K562 (cell line): Measurements from ENCODE around the gene RAD1. TPM values are rescaled to one million over a fixed set of nuclear protein-coding genes. Genes with fewer than 3 reads are reported as not detected.

Source experiments
- ADNP ChIP-seq: fragments of 200-800 bp; sonication (Bioruptor generic); IDR thresholded peaks from 2 replicates; pipeline ENCODE4 v1.6.1; 2016; ENCODE audit warnings: missing genetic modification characterization, missing compliant biosample characterization
- ARHGAP35 ChIP-seq: fragments of 450-650 bp; IDR thresholded peaks from 2 replicates; pipeline ENCODE4 v1.6.1; 2018; ENCODE audit not compliant: partially characterized antibody
- CREB1 ChIP-seq, 2 experiments: sonication (generic) in 1 of 2; formaldehyde crosslinking in 1 of 2; IDR thresholded peaks; 2 replicates each; pipeline versions ENCODE4 v1.6.1 to v1.8.0; 2012 to 2022; ENCODE audit warnings: inconsistent platforms in 1 of 2, mild to moderate bottlenecking in 1 of 2, missing genetic modification reagents in 1 of 2, moderate library complexity in 1 of 2
- ETV6 ChIP-seq, 3 experiments: fragments of 150-350 bp in 1 of 3; sonication (generic) in 1 of 3; formaldehyde crosslinking in 1 of 3; IDR thresholded peaks; 2 replicates each; pipeline versions ENCODE4 v1.6.1 to v1.8.0; 2014 to 2022; ENCODE audit warnings: borderline replicate concordance in 2 of 3, low read depth in 2 of 3, antibody characterized with exemption in 1 of 3, low read length in 1 of 3, mild to moderate bottlenecking in 1 of 3, missing genetic modification reagents in 1 of 3
- GATAD2A ChIP-seq: fragments of 450-650 bp; IDR thresholded peaks from 2 replicates; pipeline ENCODE4 v1.6.1; 2017
- JUNB ChIP-seq: fragments of 450-650 bp; formaldehyde crosslinking; conservative IDR thresholded peaks from 2 replicates; pipeline ENCODE4 v1.4.0; 2020; ENCODE audit warnings: mild to moderate bottlenecking
- MAFG ChIP-seq: fragments of 450-650 bp; conservative IDR thresholded peaks from 2 replicates; pipeline ENCODE4 v1.6.1; 2016; ENCODE audit warnings: missing genetic modification characterization, missing compliant biosample characterization
- MEF2D ChIP-seq: conservative IDR thresholded peaks from 2 replicates; pipeline ENCODE4 v1.6.1; 2016; ENCODE audit warnings: low read depth, missing genetic modification characterization, missing compliant biosample characterization
- NCOA2 ChIP-seq, 2 experiments: fragments of 450-650 bp; IDR thresholded peaks; 2 replicates each; pipeline ENCODE4 v1.6.1; 2018; ENCODE audit warnings: mild to moderate bottlenecking in 2 of 2, moderate library complexity in 1 of 2; ENCODE audit not compliant: partially characterized antibody in 2 of 2
- NCOR1 ChIP-seq: fragments of 450-650 bp; IDR thresholded peaks from 2 replicates; pipeline ENCODE4 v1.6.1; 2016; ENCODE audit warnings: mild to moderate bottlenecking, moderate library complexity
- NELFE ChIP-seq: IDR thresholded peaks from 2 replicates; pipeline ENCODE4 v1.6.1; 2011; ENCODE audit warnings: mild to moderate bottlenecking; ENCODE audit not compliant: insufficient read depth, insufficient read length
- NRF1 ChIP-seq, 2 experiments: fragments of 450-650 bp; IDR thresholded peaks in 1 of 2; conservative IDR thresholded peaks in 1 of 2; 2 replicates each; pipeline ENCODE4 v1.6.1; 2014; ENCODE audit warnings: mild to moderate bottlenecking in 2 of 2
- PHF20 ChIP-seq: fragments of 450-650 bp; IDR thresholded peaks from 2 replicates; pipeline ENCODE4 v1.6.1; 2018; ENCODE audit not compliant: partially characterized antibody
- ZFX ChIP-seq: sonication (generic); formaldehyde crosslinking; IDR thresholded peaks from 2 replicates; pipeline ENCODE4 v1.8.0; 2022; ENCODE audit warnings: mild to moderate bottlenecking, missing genetic modification reagents, moderate library complexity
- ZNF384 ChIP-seq: IDR thresholded peaks from 2 replicates; pipeline ENCODE4 v1.6.1; 2012; ENCODE audit warnings: low read depth, low read length, improper control_type of control experiment
- ZNF407 ChIP-seq: fragments of 450-650 bp; IDR thresholded peaks from 2 replicates; pipeline ENCODE4 v1.6.1; 2016; ENCODE audit warnings: low read depth
- polyA plus RNA-seq, 8 experiments: library from polyadenylated mRNA; depleted of rRNA in 4 of 8; stranded (reverse) in 5 of 8; unstranded in 3 of 8; fragments of >200 nt; fragmentation: Nextera tagmentation in 2 of 8; fragmentation: Illumina TruSeq in 1 of 8; extraction: Ambion mirVana in 2 of 8; extraction: Trizol in 1 of 8; gene quantifications; 2 replicates each; pipeline versions ENCODE4 v1.2.1 to v1.2.3, GENCODE V29; 2011 to 2014; ENCODE audit warnings: inconsistent platforms in 1 of 8, missing spikeins in 1 of 8
- total RNA-seq, 7 experiments: library from RNA; depleted of rRNA in 6 of 7; stranded (reverse); fragments of >200 nt in 6 of 7; fragmentation: Illumina TruSeq in 2 of 7; extraction: Trizol in 2 of 7; gene quantifications; 2 replicates each; pipeline versions ENCODE4 v1.2.1 to v1.2.3, GENCODE V29; 2011 to 2021; ENCODE audit warnings: low replicate concordance in 1 of 7
- TF ChIP-seq, protein P1 (sequence below): fragments of 450-650 bp; IDR thresholded peaks from 2 replicates; pipeline ENCODE4 v1.6.1; 2016; ENCODE audit warnings: antibody characterized with exemption
- TF ChIP-seq, protein P2 (sequence below): fragments of 250-450 bp; sonication (Bioruptor Pico); IDR thresholded peaks from 2 replicates; pipeline ENCODE4 v1.4.0; 2020; ENCODE audit warnings: borderline replicate concordance

The RAD1 gene
- total and polyA plus RNA-seq, 9 of the 15 experiments (the other 6 are each of a cell fraction or from before 2014, with no cell fraction given): 44.5 to 148 (median 60.8) TPM

DNA sequence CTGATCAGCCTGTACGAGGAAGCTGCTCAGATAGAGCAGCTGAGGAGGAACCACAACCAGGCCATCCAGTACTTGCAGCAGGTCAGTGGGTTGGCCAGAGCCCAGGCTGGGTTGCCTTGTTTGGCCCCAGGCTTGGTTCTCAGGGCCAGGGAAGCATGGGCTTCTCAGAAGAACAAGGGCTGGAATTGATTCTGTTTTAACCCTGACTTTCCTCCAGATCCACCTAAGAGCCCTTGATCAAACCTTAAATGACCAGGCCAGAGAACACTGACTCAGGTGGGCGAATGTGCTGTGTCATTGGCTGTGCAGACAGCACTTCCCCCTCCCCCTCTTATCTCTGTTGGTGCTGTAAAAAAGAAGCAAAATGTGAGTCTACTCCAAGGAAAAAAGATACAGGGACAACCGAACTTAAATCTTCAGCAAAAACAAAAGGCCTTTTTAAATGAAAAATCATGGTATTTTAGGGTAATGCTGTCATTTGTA, 48.3 kb downstream of the RAD1 start (continued):
- no peak for TF ChIP-seq ZNF407
- TF ChIP-seq NCOR1: peak; percentile 76
- TF ChIP-seq NCOA2 (IDR thresholded peaks at IDR 0.05; ENCODE audit: partially characterized antibody in 2 of 2): no peak
- peak; percentile 72; the same call in 1 of the 2 replicates for TF ChIP-seq MEF2D (tag)
- no peak for TF ChIP-seq ARHGAP35
- TF ChIP-seq ETV6 (IDR thresholded peaks at IDR 0.05; ENCODE audit: borderline replicate concordance in 1 of 2, low read depth in 2 of 2, low read length in 1 of 2): no peak
- TF ChIP-seq ETV6 (CRISPR knock-in tag; IDR thresholded peaks at IDR 0.05; ENCODE audit: borderline replicate concordance): no peak
- TF ChIP-seq NELFE: no peak
- TF ChIP-seq JUNB (CRISPR knock-in tag): no peak
- TF ChIP-seq CREB1 (IDR thresholded peaks at IDR 0.05): no peak; the same call in 1 of the 2 replicates
- no peak for TF ChIP-seq CREB1 (CRISPR knock-in tag; IDR thresholded peaks at IDR 0.05)
- TF ChIP-seq, protein P1, sequence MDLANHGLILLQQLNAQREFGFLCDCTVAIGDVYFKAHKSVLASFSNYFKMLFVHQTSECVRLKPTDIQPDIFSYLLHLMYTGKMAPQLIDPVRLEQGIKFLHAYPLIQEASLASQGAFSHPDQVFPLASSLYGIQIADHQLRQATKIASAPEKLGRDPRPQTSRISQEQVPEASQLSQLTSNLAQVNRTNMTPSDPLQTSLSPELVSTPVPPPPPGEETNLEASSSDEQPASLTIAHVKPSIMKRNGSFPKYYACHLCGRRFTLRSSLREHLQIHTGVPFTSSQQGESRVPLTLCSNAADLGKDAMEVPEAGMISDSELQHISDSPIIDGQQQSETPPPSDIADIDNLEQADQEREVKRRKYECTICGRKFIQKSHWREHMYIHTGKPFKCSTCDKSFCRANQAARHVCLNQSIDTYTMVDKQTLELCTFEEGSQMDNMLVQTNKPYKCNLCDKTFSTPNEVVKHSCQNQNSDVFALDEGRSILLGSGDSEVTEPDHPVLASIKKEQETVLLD: no peak; the same call in 1 of the 2 replicates
- TF ChIP-seq ZNF384: peak; percentile 71
- peak; percentile 39; the same call in 1 of the 2 replicates for TF ChIP-seq GATAD2A
- TF ChIP-seq MAFG: peak; percentile 99
- TF ChIP-seq ADNP: no peak
- TF ChIP-seq, protein P2, sequence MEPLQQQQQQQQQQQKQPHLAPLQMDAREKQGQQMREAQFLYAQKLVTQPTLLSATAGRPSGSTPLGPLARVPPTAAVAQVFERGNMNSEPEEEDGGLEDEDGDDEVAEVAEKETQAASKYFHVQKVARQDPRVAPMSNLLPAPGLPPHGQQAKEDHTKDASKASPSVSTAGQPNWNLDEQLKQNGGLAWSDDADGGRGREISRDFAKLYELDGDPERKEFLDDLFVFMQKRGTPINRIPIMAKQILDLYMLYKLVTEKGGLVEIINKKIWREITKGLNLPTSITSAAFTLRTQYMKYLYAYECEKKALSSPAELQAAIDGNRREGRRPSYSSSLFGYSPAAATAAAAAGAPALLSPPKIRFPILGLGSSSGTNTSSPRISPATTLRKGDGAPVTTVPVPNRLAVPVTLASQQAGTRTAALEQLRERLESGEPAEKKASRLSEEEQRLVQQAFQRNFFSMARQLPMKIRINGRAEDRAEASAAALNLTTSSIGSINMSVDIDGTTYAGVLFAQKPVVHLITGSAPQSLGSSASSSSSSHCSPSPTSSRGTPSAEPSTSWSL (CRISPR knock-in tag): no peak
- TF ChIP-seq ZFX (CRISPR knock-in tag): peak; percentile 77
- no peak for TF ChIP-seq PHF20
- TF ChIP-seq NRF1 (conservative IDR thresholded peaks at IDR 0.05 in 1 of 2, IDR thresholded peaks at IDR 0.05 in 1 of 2): peak in 1 of 2 experiments; percentile 27; a peak in 2 of 4 replicates
